Measurements from ENCODE around the gene OR8B3. TPM values are rescaled to one million over a fixed set of nuclear protein-coding genes. Genes with fewer than 3 reads are reported as not detected.

Gene OR8B3
- total and polyA plus RNA-seq, 3 donors from 2014 or later, result 0.53 TPM; not detected in 2

DNA sequence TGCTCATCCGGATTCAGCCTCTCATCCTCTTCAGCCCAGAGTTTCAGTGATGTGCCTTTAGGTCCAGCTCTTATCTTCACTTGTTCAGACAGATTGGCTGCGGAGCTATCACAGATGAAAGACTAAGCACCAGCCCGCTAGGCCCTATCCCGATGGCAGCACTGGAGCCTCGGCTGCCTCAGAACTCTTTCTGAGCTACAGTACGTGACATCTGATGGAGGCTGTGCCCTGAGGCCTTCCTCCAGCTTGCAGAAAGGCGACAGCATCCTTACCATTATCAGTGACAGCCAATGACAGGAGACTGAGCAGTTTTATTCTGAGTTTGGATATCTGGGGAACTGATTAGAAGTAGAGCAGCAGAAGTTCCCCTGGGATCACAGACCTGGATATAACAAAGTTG, 42.7 kb upstream of the OR8B3 start:
- Histone ChIP-seq H3K27me3 (no peaks in the 10 kb centered on the region), H3K27ac (no peak overlapping the region), H3K36me3 (ENCODE audit: low read depth, missing control alignments) (no peaks in the 10 kb centered on the region), H3K4me3 (no peak overlapping the region), H3K4me1 (no peaks in the 10 kb centered on the region), H3K9me3 (no peaks in the 10 kb centered on the region)
- DNase-seq, result no peak
- TF ChIP-seq POLR2A (IDR thresholded peaks at IDR 0.05), result no peak
- TF ChIP-seq, protein P1, sequence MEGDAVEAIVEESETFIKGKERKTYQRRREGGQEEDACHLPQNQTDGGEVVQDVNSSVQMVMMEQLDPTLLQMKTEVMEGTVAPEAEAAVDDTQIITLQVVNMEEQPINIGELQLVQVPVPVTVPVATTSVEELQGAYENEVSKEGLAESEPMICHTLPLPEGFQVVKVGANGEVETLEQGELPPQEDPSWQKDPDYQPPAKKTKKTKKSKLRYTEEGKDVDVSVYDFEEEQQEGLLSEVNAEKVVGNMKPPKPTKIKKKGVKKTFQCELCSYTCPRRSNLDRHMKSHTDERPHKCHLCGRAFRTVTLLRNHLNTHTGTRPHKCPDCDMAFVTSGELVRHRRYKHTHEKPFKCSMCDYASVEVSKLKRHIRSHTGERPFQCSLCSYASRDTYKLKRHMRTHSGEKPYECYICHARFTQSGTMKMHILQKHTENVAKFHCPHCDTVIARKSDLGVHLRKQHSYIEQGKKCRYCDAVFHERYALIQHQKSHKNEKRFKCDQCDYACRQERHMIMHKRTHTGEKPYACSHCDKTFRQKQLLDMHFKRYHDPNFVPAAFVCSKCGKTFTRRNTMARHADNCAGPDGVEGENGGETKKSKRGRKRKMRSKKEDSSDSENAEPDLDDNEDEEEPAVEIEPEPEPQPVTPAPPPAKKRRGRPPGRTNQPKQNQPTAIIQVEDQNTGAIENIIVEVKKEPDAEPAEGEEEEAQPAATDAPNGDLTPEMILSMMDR (IDR thresholded peaks at IDR 0.05), result no peak
- WGBS, 2 donors, result 84 to 90% methylated on average over 7 of the region's 7 CpGs
- intact Hi-C loops (cut with DNase I; ENCODE audit: low total_unique reads), result no loop called here

GRCh38 chr11:124441081-124441480, 42.3 kb upstream of the OR8B3 start:
- H3K4me1 ChIP-seq, result no peaks in the 10 kb centered on the region
- H3K36me3 ChIP-seq (ENCODE audit: low read depth, missing control alignments), result no peaks in the 10 kb centered on the region
- no peak for DNase-seq
- no peak overlapping the region for H3K4me3 ChIP-seq
- intact Hi-C loops (cut with DNase I; ENCODE audit: low total_unique reads), result no loop called here
- TF ChIP-seq, protein P1 (IDR thresholded peaks at IDR 0.05), result no peak
- TF ChIP-seq POLR2A (IDR thresholded peaks at IDR 0.05), result no peak
- no peaks in the 10 kb centered on the region for H3K27me3 ChIP-seq
- no peaks in the 10 kb centered on the region for H3K9me3 ChIP-seq
- no peak overlapping the region for H3K27ac ChIP-seq
- 78 to 87% methylated on average over 5 of the region's 5 CpGs for WGBS, 2 donors

DNA sequence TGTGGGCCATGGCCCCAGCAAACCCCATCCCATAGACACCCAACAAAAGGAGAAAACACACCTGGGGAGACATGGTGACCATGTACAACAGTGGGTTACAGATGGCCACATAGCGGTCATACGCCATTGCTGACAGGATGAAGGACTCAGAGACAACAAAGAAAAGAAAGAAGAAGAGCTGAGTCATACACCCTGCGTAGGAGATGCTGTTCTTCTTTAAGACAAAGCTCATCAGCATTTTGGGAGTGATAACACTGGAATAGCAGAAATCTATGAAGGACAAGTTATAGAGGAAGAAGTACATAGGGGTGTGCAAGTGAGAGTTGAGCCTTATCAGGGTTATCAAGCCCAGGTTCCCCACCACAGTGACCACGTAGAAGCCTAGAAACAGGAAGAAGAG, 41.8 kb upstream of the OR8B3 start:
- H3K27ac ChIP-seq, result no peak overlapping the region
- H3K4me1 ChIP-seq, result no peaks in the 10 kb centered on the region
- WGBS, 2 donors, result 88 to 90% methylated on average over 4 of the region's 4 CpGs
- no peak for DNase-seq
- H3K36me3 ChIP-seq (ENCODE audit: low read depth, missing control alignments), result no peaks in the 10 kb centered on the region
- no peak overlapping the region for H3K4me3 ChIP-seq
- H3K27me3 ChIP-seq, result no peaks in the 10 kb centered on the region
- intact Hi-C loops (cut with DNase I; ENCODE audit: low total_unique reads), result no loop called here
- H3K9me3 ChIP-seq, result no peaks in the 10 kb centered on the region
- TF ChIP-seq, protein P1 (IDR thresholded peaks at IDR 0.05), result no peak
- no peak for TF ChIP-seq POLR2A (IDR thresholded peaks at IDR 0.05)

- intact Hi-C loops (cut with DNase I; ENCODE audit: low total_unique reads), result no loop called here
- no peak overlapping the region for H3K27ac ChIP-seq
- no peaks in the 10 kb centered on the region for H3K36me3 ChIP-seq (ENCODE audit: low read depth, missing control alignments)
- WGBS, 2 donors, result 85 to 94% methylated on average over 2 of the region's 2 CpGs
- no peaks in the 10 kb centered on the region for H3K27me3 ChIP-seq
- TF ChIP-seq POLR2A (IDR thresholded peaks at IDR 0.05), result no peak
- TF ChIP-seq, protein P1 (IDR thresholded peaks at IDR 0.05), result no peak
- DNase-seq, result no peak
- no peak overlapping the region for H3K4me3 ChIP-seq
- no peaks in the 10 kb centered on the region for H3K4me1 ChIP-seq
- H3K9me3 ChIP-seq, result no peaks in the 10 kb centered on the region
These were observed 35.9 kb upstream of the OR8B3 start for GRCh38 chr11:124434699-124435098.

GRCh38 chr11:124429599-124429998, 30.8 kb upstream of the OR8B3 start:
- Histone ChIP-seq H3K27ac (no peak overlapping the region), H3K36me3 (ENCODE audit: low read depth, missing control alignments) (no peaks in the 10 kb centered on the region), H3K4me3 (no peak overlapping the region), H3K4me1 (no peaks in the 10 kb centered on the region), H3K9me3 (no peaks in the 10 kb centered on the region), H3K27me3 (no peaks in the 10 kb centered on the region)
- TF ChIP-seq, protein P1 (IDR thresholded peaks at IDR 0.05), result no peak
- 85 to 86% methylated on average over 2 of the region's 2 CpGs for WGBS, 2 donors
- intact Hi-C loops (cut with DNase I; ENCODE audit: low total_unique reads), result no loop called here
- DNase-seq, result no peak
